Cardiac muscle cell (in vitro differentiated cells and primary cell): ENCODE measurements around the gene ARHGEF12. TPM values are rescaled to one million over a fixed set of nuclear protein-coding genes. Genes with fewer than 3 reads are reported as not detected.
"Not testable (repeated sequence)": the region's sequence is repeated elsewhere in the genome, so short reads cannot be mapped to it uniquely, and the experiment has no call there.

ENCODE experiments used
- DNase-seq, 2 donors: peaks; one replicate each; pipeline versions ENCODE4 v3.0.0 to v3.0.0-alpha.2; 2010 to 2017; ENCODE audit warnings: low read depth in 1 of 2, low spot score in 1 of 2
- H3K27ac ChIP-seq: fragments of 200-600 bp; sonication (generic); 2 replicates; pipeline ENCODE4 v1.5.1; 2016
- H3K27me3 ChIP-seq: fragments of 200-600 bp; sonication (generic); 2 replicates; pipeline ENCODE4 v1.6.0; 2016; ENCODE audit warnings: control low read depth
- H3K36me3 ChIP-seq: fragments of 200-600 bp; sonication (generic); 2 replicates; pipeline ENCODE4 v1.5.1; 2016; ENCODE audit warnings: control low read depth
- H3K4me1 ChIP-seq: fragments of 200-600 bp; sonication (generic); 2 replicates; pipeline ENCODE4 v1.8.1; 2017; ENCODE audit warnings: low read depth, mild to moderate bottlenecking, mixed run types
- H3K4me3 ChIP-seq: fragments of 200-600 bp; sonication (generic); 2 replicates; pipeline ENCODE4 v1.5.1; 2016; ENCODE audit warnings: mild to moderate bottlenecking
- H3K9me3 ChIP-seq: fragments of 200-600 bp; sonication (generic); 2 replicates; pipeline ENCODE4 v1.5.1; 2017; ENCODE audit warnings: low read depth, mild to moderate bottlenecking, control low read depth
- polyA plus RNA-seq: library from polyadenylated mRNA; unstranded; fragments of >200 nt; fragmentation: Nextera tagmentation; extraction: Ambion mirVana; gene quantifications from 2 replicates; pipeline ENCODE4 v1.2.1, GENCODE V29; 2016
- total RNA-seq: library from RNA; depleted of rRNA; stranded (reverse); fragments of >200 nt; gene quantifications from 2 replicates; pipeline ENCODE4 v1.2.3, GENCODE V29; 2016
- TF ChIP-seq, protein P1 (sequence below): IDR thresholded peaks from 2 replicates; pipeline ENCODE4 v1.5.1; 2012; ENCODE audit warnings: low read depth, mild to moderate bottlenecking, low read length

ARHGEF12 gene
- total and polyA plus RNA-seq, 2 experiments from 2014 or later: 21.7 to 43.4 TPM

DNA sequence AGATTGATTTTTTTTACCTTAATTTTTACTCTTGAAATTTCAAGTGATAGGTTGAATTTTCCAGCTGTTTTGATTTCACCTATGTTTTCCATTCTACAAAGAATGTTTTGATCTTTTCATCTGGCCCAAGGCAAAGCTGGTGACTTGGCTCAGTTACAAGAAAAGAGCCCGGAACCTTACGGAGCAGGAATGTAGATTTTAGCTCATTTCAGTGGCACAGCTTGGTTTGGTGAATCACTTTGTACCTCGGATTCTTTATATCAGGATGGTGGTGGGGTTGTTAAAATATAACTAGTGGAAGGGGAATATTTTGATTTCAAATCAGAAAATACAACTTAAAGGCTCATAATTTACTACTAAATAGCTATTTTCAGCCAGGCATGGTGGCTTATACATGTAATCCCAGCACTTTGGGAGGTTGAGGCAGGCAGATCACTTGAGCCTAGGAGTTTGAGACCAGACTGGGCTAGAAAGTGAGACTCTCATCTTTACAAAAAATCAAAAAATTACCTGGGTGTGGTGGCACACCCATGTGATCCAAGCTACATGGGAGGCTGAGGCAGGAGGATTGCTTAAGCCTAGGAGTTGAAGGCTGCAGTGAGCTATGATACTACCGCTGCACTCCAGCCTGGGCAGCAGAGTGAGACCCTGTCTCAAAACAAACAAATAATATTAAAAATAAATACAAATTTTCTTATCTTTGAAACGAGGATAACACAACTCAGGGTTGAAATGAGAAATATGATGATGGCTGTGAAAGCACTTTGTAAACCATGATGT, 166.0 kb downstream of the ARHGEF12 start:
- TF ChIP-seq, protein P1, sequence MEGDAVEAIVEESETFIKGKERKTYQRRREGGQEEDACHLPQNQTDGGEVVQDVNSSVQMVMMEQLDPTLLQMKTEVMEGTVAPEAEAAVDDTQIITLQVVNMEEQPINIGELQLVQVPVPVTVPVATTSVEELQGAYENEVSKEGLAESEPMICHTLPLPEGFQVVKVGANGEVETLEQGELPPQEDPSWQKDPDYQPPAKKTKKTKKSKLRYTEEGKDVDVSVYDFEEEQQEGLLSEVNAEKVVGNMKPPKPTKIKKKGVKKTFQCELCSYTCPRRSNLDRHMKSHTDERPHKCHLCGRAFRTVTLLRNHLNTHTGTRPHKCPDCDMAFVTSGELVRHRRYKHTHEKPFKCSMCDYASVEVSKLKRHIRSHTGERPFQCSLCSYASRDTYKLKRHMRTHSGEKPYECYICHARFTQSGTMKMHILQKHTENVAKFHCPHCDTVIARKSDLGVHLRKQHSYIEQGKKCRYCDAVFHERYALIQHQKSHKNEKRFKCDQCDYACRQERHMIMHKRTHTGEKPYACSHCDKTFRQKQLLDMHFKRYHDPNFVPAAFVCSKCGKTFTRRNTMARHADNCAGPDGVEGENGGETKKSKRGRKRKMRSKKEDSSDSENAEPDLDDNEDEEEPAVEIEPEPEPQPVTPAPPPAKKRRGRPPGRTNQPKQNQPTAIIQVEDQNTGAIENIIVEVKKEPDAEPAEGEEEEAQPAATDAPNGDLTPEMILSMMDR: no peak
- H3K9me3 ChIP-seq: no peaks in the 10 kb centered on the region
- H3K4me3 ChIP-seq: no peak overlapping the region
- H3K4me1 ChIP-seq: no peaks in the 10 kb centered on the region
- H3K27ac ChIP-seq: no peak overlapping the region
- H3K36me3 ChIP-seq: no peaks in the 10 kb centered on the region
- H3K27me3 ChIP-seq: peaks cover 26% of the 10 kb centered on the region
- DNase-seq: no peak

DNA sequence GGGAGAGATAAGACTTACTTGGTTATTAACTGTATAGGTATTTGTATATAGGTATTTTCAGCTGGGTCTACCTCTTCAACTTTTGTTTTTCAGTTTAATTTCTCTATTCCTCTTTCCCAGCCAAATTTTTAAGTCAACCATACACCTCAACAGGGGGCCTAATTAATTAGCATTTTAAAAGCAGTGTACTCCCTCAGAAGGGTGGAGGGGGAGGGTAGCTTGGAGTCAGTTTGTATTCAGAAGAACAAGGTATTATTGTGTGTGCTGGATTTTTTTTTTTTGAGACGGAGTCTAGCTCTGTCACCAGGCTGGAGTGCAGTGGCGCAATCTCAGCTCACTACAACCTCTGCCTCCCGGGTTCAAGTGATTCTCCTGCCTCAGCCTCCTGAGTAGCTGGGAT, 167.3 kb downstream of the ARHGEF12 start:
- H3K4me1 ChIP-seq, H3K36me3 ChIP-seq, H3K27ac ChIP-seq, H3K9me3 ChIP-seq, H3K4me3 ChIP-seq, DNase-seq: not testable (repeated sequence)
- peaks cover 29% of the 10 kb centered on the region for H3K27me3 ChIP-seq

DNA sequence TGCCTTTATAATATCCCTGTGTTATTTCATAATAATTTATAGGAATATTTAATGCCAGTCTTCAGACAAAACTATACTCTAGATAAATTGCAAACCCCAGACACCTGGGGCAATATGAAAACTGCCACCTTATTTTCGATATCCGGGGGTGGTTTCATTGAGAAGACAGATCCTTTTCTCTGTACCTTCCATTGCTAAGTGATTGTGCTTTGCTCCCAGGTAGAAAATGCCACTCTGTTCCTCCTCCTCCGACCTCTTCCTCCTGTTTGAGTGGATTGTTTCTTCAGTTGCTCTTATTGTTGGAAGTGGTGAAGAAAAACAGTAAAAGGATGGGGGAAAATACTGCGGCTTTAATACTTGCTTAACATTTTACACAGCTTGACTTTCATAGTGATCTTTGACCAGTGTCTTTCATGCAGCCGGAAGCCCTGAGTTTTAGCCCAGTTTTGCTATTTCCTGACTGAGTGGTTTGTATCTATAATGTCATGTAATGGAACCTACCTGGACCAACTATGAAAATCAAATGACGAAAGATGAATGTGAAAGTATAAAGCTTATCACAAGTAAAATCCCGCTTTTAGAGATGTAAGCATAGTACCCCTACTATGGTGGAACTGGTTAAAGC, 169.7 kb downstream of the ARHGEF12 start:
- Histone ChIP-seq H3K36me3 (no peaks in the 10 kb centered on the region), H3K4me1 (no peaks in the 10 kb centered on the region), H3K27ac (no peak overlapping the region), H3K4me3 (no peak overlapping the region), H3K9me3 (no peaks in the 10 kb centered on the region), H3K27me3 (peaks cover 51% of the 10 kb centered on the region)
- DNase-seq: no peak
- TF ChIP-seq, protein P1: no peak

DNA sequence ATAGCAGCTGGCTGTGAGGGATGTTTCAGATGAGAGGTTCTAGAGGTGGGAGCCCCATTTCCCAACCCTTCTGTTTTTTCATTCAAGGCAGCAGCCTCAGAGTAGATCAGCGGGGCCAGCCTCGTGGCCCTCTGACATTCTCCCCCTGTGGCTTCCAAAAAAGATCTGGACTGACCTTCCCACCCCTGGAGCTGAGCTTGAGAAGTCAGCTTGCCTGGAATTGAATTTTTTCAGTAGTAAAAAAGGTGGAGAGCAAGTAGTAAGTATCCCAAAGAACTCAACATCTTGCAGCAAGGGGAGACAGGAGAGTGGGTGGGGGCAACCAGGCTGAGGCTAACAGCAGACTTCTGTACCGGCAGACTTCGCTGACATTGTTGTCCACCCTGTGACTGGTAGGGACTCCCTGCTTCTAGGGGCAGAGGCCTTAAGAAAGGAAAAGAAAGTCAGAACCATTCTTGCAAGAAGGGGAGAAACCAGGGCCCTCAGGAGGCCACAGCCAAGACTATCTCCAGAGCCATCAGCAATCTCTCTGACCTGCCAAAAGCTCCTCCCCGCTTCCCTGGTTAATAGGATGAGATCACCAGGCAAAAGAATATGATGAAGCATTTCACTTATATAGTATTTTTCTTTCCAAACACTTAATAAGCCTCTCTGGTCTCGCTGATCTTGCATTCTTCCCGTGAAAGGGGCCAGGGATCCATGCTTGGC, 173.3 kb downstream of the ARHGEF12 start:
- H3K27me3 ChIP-seq: peaks cover 78% of the 10 kb centered on the region
- H3K36me3 ChIP-seq: no peaks in the 10 kb centered on the region
- DNase-seq: no peak
- no peak overlapping the region for H3K27ac ChIP-seq
- TF ChIP-seq, protein P1: no peak
- no peaks in the 10 kb centered on the region for H3K4me1 ChIP-seq
- H3K9me3 ChIP-seq: no peaks in the 10 kb centered on the region
- no peak overlapping the region for H3K4me3 ChIP-seq

DNA sequence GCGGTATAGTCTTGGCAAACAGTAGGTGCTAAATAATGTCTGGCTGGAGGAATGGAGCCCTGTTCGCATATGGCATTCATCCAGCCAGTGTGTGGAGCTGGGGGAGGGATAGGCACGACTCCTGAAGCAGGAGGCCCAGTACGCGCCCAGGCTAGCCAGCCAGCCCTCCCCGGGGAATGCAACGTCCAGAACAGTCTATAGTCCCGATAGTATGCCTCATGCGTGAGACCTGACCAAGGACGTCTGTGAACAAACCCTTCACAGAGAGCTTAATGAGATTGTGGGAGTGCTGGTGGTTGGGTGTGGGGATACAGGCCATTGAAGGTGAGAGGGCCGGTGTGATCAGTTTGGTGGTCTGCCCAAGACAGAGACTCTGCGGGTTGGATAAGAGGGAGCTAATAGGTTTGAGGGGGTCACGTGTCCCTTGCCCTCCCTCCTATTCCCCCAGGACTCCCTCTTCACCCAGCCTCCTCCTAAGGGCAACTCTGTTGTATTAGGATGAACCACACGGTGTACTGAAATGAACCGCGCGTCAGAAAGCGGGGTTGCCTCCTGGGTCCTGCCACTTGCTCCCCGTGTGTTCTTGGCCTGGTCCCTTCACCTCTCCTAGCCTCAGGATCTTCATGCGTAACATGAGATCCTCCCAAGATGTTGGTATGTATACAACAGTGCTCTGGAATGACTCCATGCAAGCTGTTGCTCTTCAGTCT, 174.3 kb downstream of the ARHGEF12 start:
- H3K36me3 ChIP-seq: no peaks in the 10 kb centered on the region
- H3K27me3 ChIP-seq: peaks cover 81% of the 10 kb centered on the region
- no peaks in the 10 kb centered on the region for H3K9me3 ChIP-seq
- no peak for DNase-seq
- no peak overlapping the region for H3K27ac ChIP-seq
- no peaks in the 10 kb centered on the region for H3K4me1 ChIP-seq
- H3K4me3 ChIP-seq: no peak overlapping the region
- TF ChIP-seq, protein P1: no peak
